SJCRH30 (cell line): ENCODE measurements around the gene CLGN. TPM values are rescaled to one million over a fixed set of nuclear protein-coding genes. Genes with fewer than 3 reads are reported as not detected.
A peak's percentile ranks its signal among the peaks of the same experiment; 100 is the strongest.

ENCODE experiments used
- DNase-seq, 2 experiments: peaks; one replicate each; pipeline ENCODE4 v3.0.0-alpha.2; 2015 to 2020
- H3K27ac ChIP-seq: fragments of 250-450 bp; sonication (Bioruptor Pico); 2 replicates; pipeline ENCODE4 v1.5.1; 2020; ENCODE audit warnings: mild to moderate bottlenecking, moderate library complexity
- H3K27me3 ChIP-seq: fragments of 250-450 bp; sonication (Bioruptor Pico); 2 replicates; pipeline ENCODE4 v1.5.1; 2020; ENCODE audit warnings: mild to moderate bottlenecking, moderate library complexity
- H3K36me3 ChIP-seq: fragments of 250-450 bp; sonication (Bioruptor Pico); 2 replicates; pipeline ENCODE4 v1.5.1; 2020; ENCODE audit warnings: mild to moderate bottlenecking, moderate library complexity
- H3K4me1 ChIP-seq: fragments of 250-450 bp; sonication (Bioruptor Pico); 2 replicates; pipeline ENCODE4 v1.5.1; 2020; ENCODE audit warnings: mild to moderate bottlenecking, moderate library complexity
- H3K4me3 ChIP-seq: fragments of 250-450 bp; sonication (Bioruptor Pico); 2 replicates; pipeline ENCODE4 v1.5.1; 2020; ENCODE audit warnings: mild to moderate bottlenecking, moderate library complexity
- H3K9me3 ChIP-seq: fragments of 250-450 bp; sonication (Bioruptor Pico); replicated peaks from 2 replicates; pipeline ENCODE4 v1.5.1; 2020; ENCODE audit warnings: mild to moderate bottlenecking, moderate library complexity
- total RNA-seq: library from RNA; depleted of rRNA; stranded (reverse); fragments of >200 nt; shearing (Covaris generic); gene quantifications from 2 replicates; pipeline ENCODE4 v1.2.3, GENCODE V29; 2014

The CLGN gene
- total RNA-seq, 1 experiment from 2014 or later = 5.5 TPM

GRCh38 chr4:140359562-140360427, 67.7 kb downstream of the CLGN start:
- H3K9me3 ChIP-seq = no peaks in the 10 kb centered on the region
- H3K4me1 ChIP-seq = no peaks in the 10 kb centered on the region
- no peaks in the 10 kb centered on the region; the same call in 1 of the 2 replicates for H3K36me3 ChIP-seq
- DNase-seq = peak; percentile 73 to 91
- no peak overlapping the region for H3K27ac ChIP-seq
- H3K27me3 ChIP-seq = no peaks in the 10 kb centered on the region
- H3K4me3 ChIP-seq = no peak overlapping the region

GRCh38 chr4:140358281-140358680, 69.2 kb downstream of the CLGN start:
- H3K27ac ChIP-seq = no peak overlapping the region
- H3K9me3 ChIP-seq = no peaks in the 10 kb centered on the region
- no peaks in the 10 kb centered on the region for H3K4me1 ChIP-seq
- H3K27me3 ChIP-seq = no peaks in the 10 kb centered on the region
- no peak for DNase-seq
- H3K36me3 ChIP-seq = no peaks in the 10 kb centered on the region
- no peak overlapping the region for H3K4me3 ChIP-seq

DNA sequence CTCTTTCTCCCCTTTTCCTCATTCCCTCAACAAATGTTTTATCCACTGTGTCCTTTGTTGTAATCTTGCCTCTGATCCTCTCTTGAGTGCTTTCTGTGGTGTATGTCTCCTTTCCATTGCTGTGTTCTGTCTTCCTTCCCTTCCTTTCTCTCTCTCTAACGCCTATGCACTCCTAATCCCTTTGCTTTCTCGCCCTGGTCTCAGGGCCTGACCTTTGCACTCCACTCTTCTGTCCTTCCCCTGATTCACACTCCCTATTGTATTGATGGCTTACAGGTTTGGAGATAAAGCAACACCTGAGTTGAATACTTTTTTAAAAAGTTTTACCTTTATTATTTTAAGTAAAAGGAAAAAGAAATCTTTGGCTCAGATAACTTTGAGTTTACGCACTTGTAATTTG, 69.6 kb downstream of the CLGN start:
- no peaks in the 10 kb centered on the region for H3K4me1 ChIP-seq
- no peaks in the 10 kb centered on the region for H3K27me3 ChIP-seq
- DNase-seq = no peak
- no peaks in the 10 kb centered on the region for H3K36me3 ChIP-seq
- no peaks in the 10 kb centered on the region for H3K9me3 ChIP-seq
- H3K27ac ChIP-seq = no peak overlapping the region
- no peak overlapping the region for H3K4me3 ChIP-seq

DNA sequence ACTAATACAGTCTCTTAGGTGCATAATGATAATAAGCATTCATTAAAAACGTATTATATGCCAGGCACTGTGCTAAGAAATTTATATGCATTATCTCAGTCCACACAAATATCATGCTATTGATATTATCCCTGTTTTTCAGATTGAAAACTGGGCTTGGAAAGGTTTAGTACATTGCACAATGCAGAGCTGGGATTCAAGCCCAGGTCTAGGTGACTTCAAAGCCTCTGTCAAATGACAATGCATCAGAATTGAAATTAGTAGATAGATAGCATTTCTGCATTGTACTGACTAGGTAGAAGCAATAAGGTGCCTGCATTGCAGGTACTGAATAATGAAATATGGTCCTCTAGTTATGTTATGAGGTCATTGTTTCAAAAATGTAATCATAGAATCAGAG, 72.2 kb downstream of the CLGN start:
- no peak overlapping the region for H3K4me3 ChIP-seq
- no peaks in the 10 kb centered on the region for H3K36me3 ChIP-seq
- no peak overlapping the region for H3K27ac ChIP-seq
- DNase-seq = no peak
- H3K4me1 ChIP-seq = no peaks in the 10 kb centered on the region
- no peaks in the 10 kb centered on the region for H3K27me3 ChIP-seq
- no peaks in the 10 kb centered on the region for H3K9me3 ChIP-seq

GRCh38 chr4:140353786-140354185, 73.7 kb downstream of the CLGN start:
- H3K27ac ChIP-seq = no peak overlapping the region
- no peaks in the 10 kb centered on the region for H3K9me3 ChIP-seq
- no peak for DNase-seq

GRCh38 chr4:140351093-140352075, 76.1 kb downstream of the CLGN start:
- Histone ChIP-seq H3K36me3 (no peaks in the 10 kb centered on the region), H3K9me3 (no peaks in the 10 kb centered on the region), H3K4me3 (no peak overlapping the region), H3K27me3 (no peaks in the 10 kb centered on the region), H3K4me1 (0 out of 2 replicates have a peak, but pooled peaks cover 3% of the 10 kb centered on the region), H3K27ac (no peak overlapping the region)
- DNase-seq = no peak

More at GRCh38 chr4:140353786-140354185, 73.7 kb downstream of the CLGN start:
- Histone ChIP-seq H3K36me3 (no peaks in the 10 kb centered on the region), H3K27me3 (no peaks in the 10 kb centered on the region), H3K4me3 (no peak overlapping the region), H3K4me1 (0 out of 2 replicates have a peak, but pooled peaks cover 2% of the 10 kb centered on the region)

DNA sequence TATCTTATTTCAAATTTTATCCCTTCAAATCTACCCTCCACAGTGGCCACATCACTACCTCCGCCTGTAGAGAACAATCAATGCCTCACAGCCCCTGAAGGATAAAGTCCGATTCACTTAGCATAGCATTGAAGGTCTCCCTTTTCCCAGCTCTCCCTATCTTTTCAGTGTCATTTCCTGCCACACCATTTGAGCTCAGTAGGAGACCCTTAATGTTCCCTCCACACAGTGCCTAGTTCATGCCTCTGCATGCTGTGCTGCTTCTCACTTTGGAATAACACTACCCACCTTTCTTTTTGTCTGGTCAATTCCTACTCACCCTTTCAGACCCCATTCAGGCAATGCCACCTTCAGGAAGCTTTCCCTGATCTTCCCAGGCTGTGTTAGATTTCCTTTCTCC, 77.6 kb downstream of the CLGN start:
- Histone ChIP-seq H3K36me3 (no peaks in the 10 kb centered on the region), H3K4me1 (0 out of 2 replicates have a peak, but pooled peaks cover 3% of the 10 kb centered on the region), H3K4me3 (no peak overlapping the region), H3K27me3 (no peaks in the 10 kb centered on the region), H3K9me3 (no peaks in the 10 kb centered on the region), H3K27ac (no peak overlapping the region)
- no peak for DNase-seq

DNA sequence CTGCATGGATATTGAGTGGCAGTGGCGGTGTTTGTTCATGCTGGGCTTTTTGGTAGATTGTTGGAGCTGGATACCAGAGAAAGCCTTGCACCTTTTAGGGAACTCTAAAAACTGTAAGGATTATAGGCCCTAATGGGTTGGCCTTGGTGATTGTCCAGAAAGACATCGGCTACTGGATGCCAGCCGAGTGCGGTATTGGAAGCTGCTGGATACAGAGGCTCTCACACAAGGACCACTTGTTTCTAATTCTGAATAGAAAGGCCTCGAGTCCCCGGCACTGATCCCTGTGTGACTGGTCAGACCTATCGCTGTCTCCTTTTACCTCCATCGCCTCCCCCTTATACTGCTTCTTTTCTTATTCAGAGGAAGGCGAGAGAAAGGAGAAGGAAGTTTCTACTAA, 81.3 kb downstream of the CLGN start:
- no peak overlapping the region for H3K27ac ChIP-seq
- DNase-seq = no peak
- H3K4me1 ChIP-seq = 0 out of 2 replicates have a peak, but pooled peaks cover 3% of the 10 kb centered on the region
- no peaks in the 10 kb centered on the region for H3K36me3 ChIP-seq
- H3K9me3 ChIP-seq = no peaks in the 10 kb centered on the region
- no peak overlapping the region for H3K4me3 ChIP-seq
- no peaks in the 10 kb centered on the region for H3K27me3 ChIP-seq

DNA sequence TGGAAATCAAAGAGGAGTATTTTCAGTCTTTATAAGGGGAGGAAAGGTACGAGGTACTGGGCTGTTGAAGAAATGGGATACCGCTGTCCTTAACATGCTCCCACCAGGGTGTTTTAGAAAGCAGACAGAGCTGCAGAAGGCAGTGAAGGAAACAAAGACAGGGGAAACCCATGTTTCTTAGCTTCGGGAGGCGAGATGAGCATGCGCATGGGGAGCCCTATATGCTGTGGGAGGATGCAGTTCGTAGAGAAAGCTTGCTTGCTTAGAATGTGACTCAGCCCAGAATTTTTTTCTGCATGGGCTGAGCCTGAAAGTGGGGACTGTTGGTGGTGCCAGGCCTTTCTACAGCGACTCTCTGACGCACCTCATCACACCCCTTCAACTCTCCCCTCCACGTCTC, 82.8 kb downstream of the CLGN start:
- DNase-seq = no peak
- no peak overlapping the region for H3K27ac ChIP-seq
- no peaks in the 10 kb centered on the region for H3K9me3 ChIP-seq
- 0 out of 2 replicates have a peak, but pooled peaks cover 3% of the 10 kb centered on the region for H3K4me1 ChIP-seq
- H3K36me3 ChIP-seq = no peaks in the 10 kb centered on the region
- H3K27me3 ChIP-seq = no peaks in the 10 kb centered on the region
- no peak overlapping the region for H3K4me3 ChIP-seq

DNA sequence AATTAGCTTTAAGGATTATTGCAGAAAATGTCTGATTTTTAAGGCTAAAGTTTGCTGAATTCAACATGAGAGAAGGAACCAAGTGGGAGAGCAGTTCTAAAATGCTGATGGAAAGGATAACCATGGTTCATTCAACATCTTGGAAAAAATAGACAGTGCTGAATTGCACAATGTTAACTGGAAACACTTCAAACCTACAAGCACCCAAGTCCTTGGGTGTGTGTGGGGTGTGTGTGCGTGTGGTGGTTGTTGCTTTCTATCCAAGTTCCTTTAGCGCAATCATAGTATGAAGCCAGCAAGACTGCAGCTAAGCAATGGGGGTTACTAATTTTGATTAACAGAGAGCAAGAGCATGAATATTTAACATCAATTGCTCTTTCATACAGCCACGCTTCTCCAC, 83.3 kb downstream of the CLGN start:
- Histone ChIP-seq H3K4me3 (no peak overlapping the region), H3K27me3 (no peaks in the 10 kb centered on the region), H3K4me1 (0 out of 2 replicates have a peak, but pooled peaks cover 3% of the 10 kb centered on the region), H3K27ac (no peak overlapping the region), H3K36me3 (no peaks in the 10 kb centered on the region), H3K9me3 (no peaks in the 10 kb centered on the region)
- DNase-seq = no peak

DNA sequence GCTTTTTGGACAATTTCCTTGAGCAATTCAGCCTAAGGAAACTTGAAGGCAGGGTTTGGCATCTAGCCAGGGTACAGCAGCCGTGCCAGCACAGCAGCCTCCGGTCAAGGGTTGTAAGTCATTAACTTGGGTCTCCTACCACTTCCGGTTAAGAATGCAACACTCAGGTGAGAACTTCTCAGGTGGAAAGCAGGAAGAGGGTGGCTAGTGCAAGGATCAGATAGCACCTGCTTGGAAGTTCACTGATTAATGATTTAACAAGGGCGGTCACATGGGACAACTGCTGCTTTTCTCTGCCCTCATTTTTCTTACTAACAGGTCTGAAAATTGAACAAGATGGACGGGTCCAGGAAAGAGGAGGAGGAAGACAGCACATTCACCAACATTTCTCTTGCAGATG, 84.1 kb downstream of the CLGN start:
- Histone ChIP-seq H3K36me3 (no peaks in the 10 kb centered on the region), H3K4me3 (no peak overlapping the region), H3K9me3 (no peaks in the 10 kb centered on the region), H3K4me1 (no peaks in the 10 kb centered on the region), H3K27me3 (no peaks in the 10 kb centered on the region), H3K27ac (no peak overlapping the region)
- peak in 1 of 2 experiments; percentile 8 for DNase-seq

- no peaks in the 10 kb centered on the region for H3K9me3 ChIP-seq
- H3K27me3 ChIP-seq = no peaks in the 10 kb centered on the region
- H3K4me1 ChIP-seq = no peaks in the 10 kb centered on the region
- no peak overlapping the region for H3K27ac ChIP-seq
- no peaks in the 10 kb centered on the region for H3K36me3 ChIP-seq
- DNase-seq = no peak
- no peak overlapping the region for H3K4me3 ChIP-seq
These were observed 84.8 kb downstream of the CLGN start for GRCh38 chr4:140342620-140343019.
